ENCODE data around the gene RPH3AL.
"Not testable (repeated sequence)": the region's sequence is repeated elsewhere in the genome, so short reads cannot be mapped to it uniquely, and the experiment has no call there.

Gene RPH3AL

DNA sequence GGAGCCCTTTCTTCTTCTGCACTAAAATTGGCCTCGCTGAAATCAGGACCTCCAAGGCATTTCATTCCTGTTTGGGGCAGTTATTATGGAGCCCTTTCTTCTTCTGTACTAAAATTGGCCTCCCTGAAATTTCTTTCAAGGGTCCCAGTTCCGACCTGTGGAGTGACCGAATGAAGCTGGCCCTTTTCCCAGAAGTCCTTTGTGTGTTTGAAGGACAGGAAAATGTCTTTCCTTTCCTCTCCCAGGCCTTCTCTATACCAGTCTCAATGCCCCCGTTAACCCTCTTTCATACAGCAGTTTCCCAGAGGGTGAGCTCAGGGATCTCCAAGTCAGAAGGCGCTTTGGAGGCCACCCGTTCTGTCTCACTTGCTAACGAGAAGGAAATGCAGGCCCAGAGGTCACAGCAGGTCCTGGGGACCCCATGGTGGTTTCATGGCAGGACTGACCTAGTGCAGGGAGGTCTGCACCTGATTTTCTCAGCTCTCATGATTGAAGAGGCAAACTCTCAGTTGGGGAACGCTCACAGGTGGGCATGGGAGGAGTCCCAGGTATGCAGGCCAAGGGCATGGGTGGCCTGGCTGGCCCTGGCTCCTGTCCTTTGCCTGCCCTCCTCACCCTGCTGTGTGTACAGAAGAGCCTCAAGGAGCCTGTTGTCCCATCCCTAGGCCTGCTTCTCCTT, 134.0 kb downstream of the RPH3AL start:
- DNase-seq = no peak

DNA sequence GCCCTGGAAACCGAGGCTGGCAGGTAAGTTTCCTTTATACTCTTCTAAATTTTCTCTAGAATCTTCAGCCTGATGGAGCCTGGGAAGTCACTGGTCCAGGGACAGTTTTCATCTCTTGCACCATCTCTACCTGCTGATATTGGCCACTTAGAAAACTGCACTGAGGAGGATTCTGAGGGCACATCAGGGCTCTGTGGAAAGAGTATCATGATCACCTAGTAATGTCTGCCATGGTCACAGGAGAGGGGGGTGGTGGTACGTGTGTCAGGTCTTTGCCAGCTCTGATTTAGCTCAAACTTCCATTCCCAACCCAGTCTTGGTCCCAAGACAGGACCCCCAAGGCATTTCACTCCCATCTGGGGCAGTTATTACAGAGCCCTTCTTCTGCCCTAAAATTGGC, 136.0 kb downstream of the RPH3AL start:
- DNase-seq = no peak

DNA sequence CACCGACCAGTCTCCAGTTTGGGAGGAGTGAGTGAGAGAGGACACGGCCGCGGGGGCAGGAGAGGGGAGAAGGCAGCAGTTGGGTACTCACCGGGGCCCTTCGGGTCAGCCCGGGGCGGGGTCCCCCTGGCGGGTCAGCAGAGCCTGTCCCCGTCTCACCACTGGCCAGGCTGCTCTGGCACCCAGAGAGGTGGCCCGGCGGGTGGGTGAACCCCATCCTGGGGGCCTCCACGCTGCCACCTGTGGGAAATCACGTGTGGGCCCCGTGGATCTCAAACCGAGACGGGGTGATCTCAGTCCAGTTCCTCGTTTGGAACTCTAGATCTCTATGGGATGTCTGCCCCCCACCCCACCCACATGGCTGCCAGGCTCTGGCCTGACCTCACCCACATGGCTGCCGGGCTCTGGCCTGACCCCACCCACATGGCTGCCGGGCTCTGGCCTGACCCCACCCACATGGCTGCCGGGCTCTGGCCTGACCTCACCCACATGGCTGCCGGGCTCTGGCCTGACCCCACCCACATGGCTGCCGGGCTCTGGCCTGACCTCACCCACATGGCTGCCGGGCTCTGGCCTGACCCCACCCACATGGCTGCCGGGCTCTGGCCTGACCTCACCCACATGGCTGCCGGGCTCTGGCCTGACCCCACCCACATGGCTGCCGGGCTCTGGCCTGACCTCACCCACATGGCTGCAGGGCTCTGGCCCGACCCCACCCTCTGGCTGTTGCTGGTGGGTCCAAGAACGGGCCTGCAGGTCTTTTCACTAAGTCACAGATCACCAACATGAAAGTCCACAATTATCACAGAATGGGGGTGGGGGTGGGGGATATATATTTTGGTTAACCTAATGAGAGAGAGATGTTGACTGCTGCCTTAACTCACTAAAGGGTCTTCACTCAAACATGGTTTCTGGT, 136.8 kb downstream of the RPH3AL start:
- DNase-seq = not testable (repeated sequence)

DNA sequence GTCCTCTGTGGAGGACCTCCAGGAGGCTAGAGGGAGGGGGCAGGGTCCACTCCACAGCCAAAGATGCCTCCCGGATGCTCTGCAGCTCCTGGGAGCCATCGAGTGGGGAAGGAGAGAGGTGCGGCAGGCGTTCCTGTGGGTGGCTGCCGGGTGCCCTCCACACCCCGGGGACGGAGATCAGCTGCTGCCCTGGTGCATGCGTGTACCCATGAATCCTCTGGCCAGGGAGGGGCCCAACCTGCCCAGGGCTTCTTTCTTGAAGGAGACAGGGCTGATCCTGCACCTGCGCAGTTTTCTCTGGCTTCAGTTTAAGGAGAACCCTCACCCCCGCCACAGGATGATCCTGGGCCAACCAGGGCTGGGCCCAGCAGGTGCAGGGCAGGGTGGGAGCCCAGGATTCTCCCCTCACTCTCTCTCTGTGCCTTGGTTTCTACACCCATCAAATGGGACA, 137.7 kb downstream of the RPH3AL start:
- DNase-seq = no peak

DNA sequence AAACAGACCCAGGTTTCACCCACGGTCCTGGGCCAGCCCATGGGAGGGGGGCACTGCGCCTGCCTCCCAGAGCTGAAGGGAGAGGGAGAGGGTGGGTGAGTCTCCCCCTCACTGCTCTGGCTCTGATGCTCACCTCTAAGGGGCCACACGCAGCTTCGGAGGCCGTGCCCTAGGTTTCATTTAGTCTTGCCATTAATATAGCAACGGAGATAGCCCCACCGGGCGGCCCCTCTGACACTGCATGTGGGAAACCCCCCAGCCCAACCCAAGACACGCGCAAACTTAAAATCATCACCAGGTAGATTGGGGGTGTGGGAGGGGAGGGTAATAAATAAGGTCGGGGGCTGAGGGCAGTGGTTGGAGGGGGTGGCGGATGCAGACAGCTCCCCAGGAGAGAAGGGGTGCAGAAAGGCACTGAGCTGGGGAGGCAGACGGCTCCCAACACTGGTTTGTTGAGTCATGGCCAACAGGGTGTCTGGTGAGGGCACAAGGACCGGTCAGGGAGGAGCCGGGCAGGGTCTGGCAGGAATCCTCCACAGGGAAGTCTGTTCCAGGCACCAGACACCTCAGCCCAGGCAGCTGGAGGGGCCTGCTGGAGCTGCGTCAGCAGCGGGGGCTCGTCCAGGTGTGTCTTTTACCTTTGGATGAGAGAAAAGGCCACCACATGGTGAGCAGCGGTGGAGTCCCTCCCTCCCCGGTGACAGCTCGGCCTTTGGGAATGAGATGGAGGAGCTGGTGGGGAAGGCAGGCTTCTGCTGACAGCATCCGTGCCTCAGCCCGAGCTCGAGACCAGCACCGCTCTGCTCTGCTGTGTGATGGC, 139.1 kb downstream of the RPH3AL start:
- DNase-seq = no peak

DNA sequence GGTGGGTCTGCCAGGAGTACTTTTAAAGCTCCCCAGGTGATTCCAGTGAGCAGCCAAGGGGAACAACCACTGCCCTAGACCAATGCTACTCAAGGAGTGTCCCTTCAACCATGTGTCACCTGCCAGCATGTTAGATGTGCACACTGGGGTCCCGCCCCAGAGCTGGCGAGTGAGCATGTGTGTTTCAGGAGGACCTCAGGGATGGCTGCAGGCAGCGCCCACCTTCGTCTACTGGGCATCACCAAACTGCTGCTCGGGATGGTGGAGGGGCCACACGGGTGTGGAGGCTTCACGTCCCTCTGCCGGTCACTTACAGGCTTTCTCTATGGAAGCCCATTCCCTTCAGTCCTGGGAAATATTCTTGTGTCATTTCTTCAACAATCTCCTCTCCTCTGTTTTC, 142.2 kb downstream of the RPH3AL start:
- DNase-seq = no peak

DNA sequence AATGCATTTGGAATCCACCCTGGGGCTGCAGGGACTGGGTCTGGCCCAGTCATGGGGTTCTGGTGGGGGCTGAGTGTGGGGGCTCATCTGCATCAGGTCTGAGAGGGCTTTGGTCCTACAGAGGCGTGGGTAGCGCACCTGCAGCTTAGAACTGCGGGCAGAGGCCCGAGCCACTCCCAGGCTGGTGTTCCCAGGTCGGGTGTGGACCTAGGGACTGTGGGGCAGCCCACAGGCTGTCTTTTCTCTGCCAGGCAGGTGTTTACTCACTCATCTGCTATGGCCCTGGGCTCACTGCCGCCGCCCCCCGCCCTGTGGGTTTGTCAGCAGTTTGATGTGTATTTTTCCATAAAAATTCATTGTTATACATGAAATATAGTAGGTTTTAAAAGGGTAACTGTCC, 144.2 kb downstream of the RPH3AL start:
- DNase-seq = no peak

DNA sequence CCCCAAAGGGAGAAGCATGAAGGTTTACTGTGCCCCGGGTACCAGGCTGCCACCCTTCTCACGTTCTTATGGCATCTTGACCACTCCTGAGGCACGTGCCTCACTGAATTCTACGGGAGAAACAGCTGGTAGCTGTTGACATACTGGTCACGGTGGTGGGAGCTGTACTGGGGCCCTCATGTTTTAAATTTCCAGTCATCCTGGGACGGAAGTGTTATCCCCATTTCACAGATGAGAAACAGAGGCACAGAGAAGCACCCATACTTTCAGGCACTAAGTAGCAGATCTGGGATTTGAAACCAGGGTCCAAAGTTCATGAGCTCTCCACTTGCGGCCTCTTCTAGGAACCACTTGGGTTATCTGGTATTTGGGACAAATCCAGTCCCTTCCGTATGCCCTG, 144.8 kb downstream of the RPH3AL start:
- no peak for DNase-seq

DNA sequence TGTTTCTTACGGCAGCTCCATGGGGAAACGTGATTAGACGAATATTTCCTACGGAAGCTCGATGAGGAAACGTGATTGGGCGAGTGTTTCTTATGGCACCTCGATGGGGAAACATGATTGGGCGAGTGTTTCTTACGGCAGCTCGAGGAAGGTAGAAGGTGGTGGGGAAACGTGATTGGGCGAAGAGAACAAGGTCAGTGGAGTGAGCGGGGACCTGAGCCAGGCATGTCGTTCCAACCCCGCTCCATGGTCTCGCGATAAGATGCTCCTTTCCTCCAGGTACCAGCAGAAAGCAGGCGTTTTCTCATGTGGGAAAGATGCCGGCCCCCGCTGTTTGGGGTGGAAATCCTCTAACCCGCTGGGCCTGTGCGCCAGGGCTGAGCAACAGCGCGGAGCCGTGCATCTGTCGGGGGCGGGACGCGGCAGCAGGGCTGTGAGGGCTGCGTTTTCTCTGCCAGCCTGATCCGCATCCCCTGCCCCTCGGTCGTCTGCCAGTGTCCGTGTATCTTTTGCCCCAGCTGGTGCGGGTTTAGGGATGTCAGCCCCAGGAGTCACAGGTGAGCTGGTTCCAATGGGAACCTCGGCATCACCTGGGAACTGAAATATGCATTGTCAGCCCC, 145.6 kb downstream of the RPH3AL start:
- DNase-seq = no peak

DNA sequence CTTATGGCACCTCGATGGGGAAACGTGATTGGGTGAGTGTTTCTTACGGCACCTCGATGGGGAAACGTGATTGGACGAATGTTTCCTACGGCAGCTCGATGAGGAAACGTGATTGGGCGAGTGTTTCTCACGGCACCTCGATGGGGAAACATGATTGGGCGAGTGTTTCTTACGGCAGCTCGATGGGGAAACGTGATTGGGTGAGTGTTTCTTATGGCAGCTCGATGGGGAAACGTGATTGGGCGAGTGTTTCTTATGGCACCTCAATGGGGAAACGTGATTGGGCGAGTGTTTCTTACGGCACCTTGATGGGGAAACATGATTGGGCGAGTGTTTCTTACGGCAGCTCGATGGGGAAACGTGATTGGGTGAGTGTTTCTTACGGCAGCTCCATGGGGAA, 146.1 kb downstream of the RPH3AL start:
- DNase-seq = not testable (repeated sequence)

DNA sequence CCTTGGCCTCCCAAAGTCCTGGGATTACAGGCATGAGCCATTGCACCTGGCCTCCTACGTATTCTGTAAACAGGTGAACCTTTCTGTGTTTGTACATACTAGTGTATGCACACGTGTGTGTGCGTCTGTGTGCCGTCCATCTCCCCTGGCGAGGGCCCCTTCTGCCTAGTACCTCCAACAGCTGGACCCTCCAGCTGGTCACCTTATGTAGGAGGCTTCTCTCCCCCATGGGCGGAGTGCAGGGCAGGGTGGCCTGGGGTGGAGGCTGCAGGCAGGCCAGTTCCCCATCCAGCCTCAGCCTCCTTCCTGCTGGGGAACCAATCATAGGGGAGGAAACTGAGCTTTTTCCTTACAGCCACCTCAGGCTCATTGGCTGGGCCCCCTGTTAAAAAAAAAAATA, 146.8 kb downstream of the RPH3AL start:
- DNase-seq = no peak

DNA sequence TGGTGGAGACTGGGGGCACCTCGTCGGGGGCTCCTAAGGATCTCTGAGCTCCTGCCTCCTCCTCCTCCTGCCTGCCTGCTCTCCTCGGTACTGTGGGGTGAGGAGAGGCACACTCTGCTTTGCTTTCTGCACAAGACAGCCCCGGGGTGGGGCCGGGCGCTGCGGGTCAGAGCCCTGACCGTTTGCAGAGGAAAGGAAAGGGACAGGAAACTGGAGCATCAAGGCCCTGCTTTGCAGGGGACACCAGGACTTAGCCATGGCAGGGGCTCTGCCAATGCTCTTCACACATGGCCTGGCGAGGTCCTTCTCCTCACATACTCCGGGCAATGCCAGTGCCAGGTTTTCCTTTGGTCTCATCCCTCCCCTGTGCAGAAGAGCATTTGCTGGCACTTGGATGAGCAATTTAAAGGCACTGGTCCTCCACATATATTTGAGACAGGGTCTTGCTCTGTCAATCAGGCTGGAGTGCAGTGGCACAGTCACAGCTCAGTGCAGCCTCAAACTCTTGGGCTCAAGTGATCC, 147.4 kb downstream of the RPH3AL start:
- no peak for DNase-seq

DNA sequence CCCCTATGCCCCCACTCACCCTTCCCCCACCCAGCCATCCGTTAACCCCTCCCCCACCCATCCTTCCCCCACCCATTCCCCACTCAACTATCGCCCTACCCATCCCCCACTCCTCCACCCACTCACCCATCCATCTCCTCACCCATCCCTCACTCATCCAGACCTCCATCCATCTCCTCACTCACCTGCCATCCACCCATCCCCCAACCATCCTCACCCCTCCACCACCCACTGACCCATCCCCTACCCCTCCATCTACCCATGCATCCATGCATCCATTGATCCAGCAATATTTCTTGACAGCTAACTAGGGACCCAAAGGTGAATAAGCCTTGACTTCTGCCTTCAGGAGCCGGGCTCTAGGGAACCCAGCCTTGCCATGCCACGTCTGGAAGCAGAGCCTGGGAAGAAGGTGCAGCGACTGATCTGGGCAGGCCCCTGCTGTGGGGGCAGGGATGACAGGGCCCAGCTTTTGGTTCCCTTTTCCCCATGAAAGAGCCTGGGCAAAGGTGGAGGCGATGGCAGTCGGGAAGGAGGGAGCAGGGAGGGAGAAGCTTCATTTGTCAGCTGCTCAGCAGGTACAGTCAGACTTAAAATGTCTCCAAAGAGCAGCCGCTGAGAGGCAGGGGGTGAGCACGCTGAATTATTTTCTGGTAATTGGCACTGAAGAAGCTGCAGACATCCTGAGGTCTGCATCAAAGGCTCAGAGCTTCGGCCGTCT, 148.0 kb downstream of the RPH3AL start:
- DNase-seq = no peak

DNA sequence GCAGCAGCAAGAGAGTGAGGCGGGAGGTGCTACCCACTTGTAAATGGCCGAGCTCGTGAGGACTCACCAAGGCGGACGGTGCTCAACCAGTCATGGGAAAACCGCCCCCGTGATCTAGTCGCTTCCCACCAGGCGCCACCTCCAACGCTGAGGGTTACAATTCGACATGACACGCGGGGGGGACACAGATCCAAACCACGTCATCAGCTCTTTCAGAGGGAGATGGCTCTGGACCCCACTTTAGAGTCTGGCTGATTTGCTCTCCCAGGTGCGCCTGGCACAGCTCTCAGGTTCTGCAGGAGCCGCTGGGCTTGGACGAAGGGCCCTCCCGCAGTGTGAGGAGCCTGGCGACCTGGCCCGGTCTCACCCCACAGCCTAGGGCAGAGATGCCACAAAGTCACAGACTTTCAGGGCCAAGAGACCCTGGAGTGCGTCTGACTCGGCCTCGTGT, 150.1 kb downstream of the RPH3AL start:
- DNase-seq = no peak

DNA sequence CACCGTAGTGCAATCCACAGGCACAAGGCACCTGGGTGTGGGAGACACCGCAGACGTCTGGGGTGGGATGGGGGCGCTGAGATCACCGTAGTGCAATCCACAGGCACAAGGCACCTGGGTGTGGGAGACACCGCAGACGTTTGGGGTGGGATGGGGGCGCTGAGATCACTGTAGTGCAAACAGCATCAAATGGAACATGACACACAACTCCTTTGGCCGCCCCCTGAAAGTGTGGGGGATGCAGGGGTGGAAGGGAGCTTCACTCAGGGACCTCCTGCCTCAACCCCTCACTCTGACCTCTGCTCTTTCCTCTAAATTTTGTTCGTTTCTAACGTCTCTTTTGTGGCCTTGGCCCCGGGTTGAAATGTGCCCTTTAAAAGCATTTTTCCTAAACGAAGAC, 150.9 kb downstream of the RPH3AL start:
- DNase-seq = not testable (repeated sequence)

DNA sequence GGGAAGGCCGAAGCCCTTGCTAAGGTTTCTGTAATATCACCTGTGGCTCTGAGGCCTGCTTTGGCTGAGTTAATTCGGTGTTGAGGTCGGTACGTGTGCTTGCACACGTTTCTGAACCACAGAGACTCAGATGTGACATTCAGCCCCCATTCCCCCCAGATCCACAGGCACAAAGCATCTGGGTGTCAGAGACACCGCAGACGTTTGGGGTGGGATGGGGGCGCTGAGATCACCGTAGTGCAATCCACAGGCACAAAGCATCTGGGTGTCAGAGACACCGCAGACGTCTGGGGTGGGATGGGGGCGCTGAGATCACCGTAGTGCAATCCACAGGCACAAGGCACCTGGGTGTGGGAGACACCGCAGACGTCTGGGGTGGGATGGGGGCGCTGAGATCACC, 151.3 kb downstream of the RPH3AL start:
- not testable (repeated sequence) for DNase-seq

DNA sequence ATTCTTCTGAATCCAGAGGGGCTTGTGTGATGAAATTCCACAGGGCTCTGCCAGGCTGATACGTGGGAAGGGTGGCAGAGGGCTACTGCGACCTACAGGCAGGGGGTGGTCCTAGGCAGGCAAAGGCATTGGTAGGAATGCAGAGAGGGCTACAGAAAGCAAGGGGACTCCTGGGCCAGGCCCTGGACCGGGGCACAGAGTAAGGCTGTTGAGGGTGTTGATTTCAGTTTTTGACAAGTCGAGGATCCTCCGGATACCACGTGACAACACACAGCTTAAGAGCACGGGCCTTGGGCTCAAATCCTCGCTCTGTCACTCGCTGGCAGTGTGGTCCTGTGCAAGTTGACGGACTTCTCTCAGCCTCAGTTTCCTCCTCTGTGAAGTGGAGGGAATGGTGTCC, 152.0 kb downstream of the RPH3AL start:
- no peak for DNase-seq

DNA sequence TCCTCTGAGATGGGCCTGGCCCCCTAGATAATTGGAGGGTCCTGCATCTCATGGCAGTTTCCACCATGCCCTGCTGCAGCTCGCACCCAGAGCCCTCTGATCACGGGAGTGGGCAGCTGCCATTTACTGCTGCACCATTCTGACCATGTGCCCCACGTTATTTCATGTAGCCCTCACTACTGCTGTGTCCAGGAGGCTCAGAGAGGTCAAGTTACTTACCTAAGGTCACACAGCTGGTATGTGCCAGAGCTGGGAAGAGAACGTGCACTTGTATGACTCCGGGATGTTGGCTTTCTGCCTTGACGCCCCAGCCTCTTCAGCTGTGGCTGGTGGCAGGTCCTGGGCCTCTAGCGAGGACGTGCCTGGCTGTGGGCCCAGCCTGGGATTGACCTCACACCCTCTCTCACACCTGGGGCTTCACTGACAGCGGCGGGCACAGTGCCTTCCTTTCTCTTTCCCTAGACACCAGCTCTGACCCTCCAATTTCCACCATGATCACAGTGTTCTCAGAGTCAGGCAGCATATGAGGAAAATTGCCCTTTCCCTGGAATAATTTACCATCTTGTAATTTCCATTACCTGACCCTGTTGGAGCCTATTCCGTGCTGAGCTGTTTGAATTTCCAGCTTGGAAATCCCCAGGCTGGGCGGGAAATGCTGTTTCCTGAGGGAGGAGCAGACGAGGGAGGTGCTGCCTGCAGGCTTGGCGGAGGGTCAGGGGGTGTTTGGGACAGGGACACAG, 152.6 kb downstream of the RPH3AL start:
- DNase-seq = no peak

DNA sequence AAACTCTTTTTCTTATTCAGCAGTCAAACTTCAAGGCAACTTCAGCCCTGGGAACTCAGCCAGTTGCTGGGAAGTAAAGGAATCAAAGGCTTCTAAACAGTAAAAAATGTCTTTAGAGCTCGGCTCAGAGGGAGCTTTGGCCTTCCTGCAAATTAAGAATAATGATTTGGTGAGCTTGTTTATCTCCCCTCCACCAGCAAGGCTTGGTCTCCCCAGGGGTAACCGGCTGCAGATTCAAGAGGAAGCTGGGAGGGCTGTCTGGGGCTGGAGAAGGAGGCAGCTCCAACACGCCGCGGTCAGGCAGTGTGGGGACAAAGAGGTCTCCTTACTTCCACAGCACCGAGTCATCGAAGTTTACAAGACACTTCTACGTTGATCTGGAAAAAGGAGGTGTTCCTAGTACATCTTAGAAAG, 153.4 kb downstream of the RPH3AL start:
- DNase-seq = no peak

DNA sequence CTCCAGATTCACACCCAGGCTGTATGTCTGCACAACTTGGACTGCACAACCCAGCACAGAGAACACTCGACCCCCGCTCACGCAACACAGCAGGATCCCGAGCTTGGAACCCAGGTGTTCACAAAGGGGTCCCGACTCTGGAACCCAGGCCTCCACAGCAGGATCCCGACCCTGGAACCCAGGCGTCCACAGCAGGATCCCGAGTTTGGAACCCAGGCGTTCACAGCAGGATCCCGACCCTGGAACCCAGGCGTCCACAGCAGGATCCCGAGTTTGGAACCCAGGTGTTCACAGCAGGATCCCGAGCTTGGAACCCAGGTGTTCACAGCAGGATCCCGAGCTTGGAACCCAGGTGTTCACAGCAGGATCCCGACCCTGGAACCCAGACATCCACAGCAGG, 154.4 kb downstream of the RPH3AL start:
- not testable (repeated sequence) for DNase-seq

DNA sequence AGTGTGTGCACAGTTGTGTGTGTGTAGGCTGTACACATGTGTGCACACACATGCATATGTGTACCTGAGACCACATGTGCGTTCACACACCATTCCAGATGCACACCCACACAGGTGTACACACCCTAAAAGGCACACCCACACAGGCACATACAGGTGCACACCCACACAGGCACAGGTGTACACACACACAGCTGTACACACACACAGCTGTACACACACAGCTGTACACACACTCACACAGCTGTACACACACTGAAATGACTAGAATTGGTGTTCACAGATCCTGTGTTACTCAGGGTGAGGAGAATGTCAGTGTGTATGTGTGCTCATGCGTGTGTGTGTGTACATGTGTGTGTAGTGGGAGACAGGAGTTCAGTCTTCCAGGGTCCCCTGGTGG, 155.3 kb downstream of the RPH3AL start:
- no peak for DNase-seq

Data from activated naive CD4-positive, alpha-beta T cell treated with Interleukin-2 at 50 U/mL for 16 hours (primary cell).